Astrocyte (in vitro differentiated cells and primary cell): ENCODE data around the gene ACY1. TPM values are rescaled to one million over a fixed set of nuclear protein-coding genes. Genes with fewer than 3 reads are reported as not detected.

Experiments used
- DNase-seq: peaks from one replicate; pipeline ENCODE4 v3.0.0-alpha.2; 2010; ENCODE audit warnings: low read depth
- FAIRE-seq: peaks from 2 replicates; lab custom pipeline; 2011; peaks lifted over from hg19 to GRCh38; lab: Jason Lieb, UNC
- H2AFZ ChIP-seq: 2 replicates; pipeline ENCODE4 v1.6.0; 2012; ENCODE audit warnings: low read depth, low read length, inconsistent platforms
- H3K27ac ChIP-seq: 2 replicates; pipeline ENCODE4 v1.5.1; 2011; ENCODE audit warnings: low read depth, low read length, inconsistent platforms
- H3K27me3 ChIP-seq: 2 replicates; pipeline ENCODE4 v1.6.0; 2011; ENCODE audit warnings: low read length, inconsistent platforms; ENCODE audit not compliant: insufficient read depth
- H3K36me3 ChIP-seq: 2 replicates; pipeline ENCODE4 v1.5.1; 2011; ENCODE audit warnings: low read length, inconsistent platforms; ENCODE audit not compliant: insufficient read depth
- H3K4me1 ChIP-seq: 2 replicates; pipeline ENCODE4 v1.5.1; 2011; ENCODE audit warnings: low read length, inconsistent platforms; ENCODE audit not compliant: insufficient read depth
- H3K4me2 ChIP-seq: 2 replicates; pipeline ENCODE4 v1.6.0; 2012; ENCODE audit warnings: low read length, inconsistent platforms
- H3K4me3 ChIP-seq: 2 replicates; pipeline ENCODE4 v1.5.1; 2011; ENCODE audit warnings: low read depth, mild to moderate bottlenecking, low read length, inconsistent platforms; ENCODE audit not compliant: insufficient read depth
- H3K79me2 ChIP-seq: 2 replicates; pipeline ENCODE4 v1.6.0; 2012; ENCODE audit warnings: mild to moderate bottlenecking, low read length, inconsistent platforms; ENCODE audit not compliant: insufficient read depth
- H3K9ac ChIP-seq: 2 replicates; pipeline ENCODE4 v1.6.0; 2012; ENCODE audit warnings: mild to moderate bottlenecking, low read length, inconsistent platforms
- H3K9me3 ChIP-seq: 2 replicates; pipeline ENCODE4 v1.5.1; 2012; ENCODE audit warnings: low read depth, mild to moderate bottlenecking, low read length, inconsistent platforms; ENCODE audit not compliant: insufficient read depth
- H4K20me1 ChIP-seq: 2 replicates; pipeline ENCODE4 v1.6.0; 2012; ENCODE audit warnings: low read length, inconsistent platforms; ENCODE audit not compliant: insufficient read depth
- H3K27ac Mint-ChIP-seq: one replicate; pipeline ENCODE4 v1.8.0; 2021; ENCODE audit warnings: mild to moderate bottlenecking, mixed read lengths; ENCODE audit not compliant: unreplicated experiment
- H3K27me3 Mint-ChIP-seq: one replicate; pipeline ENCODE4 v1.8.0; 2021; ENCODE audit warnings: low read depth, mixed read lengths; ENCODE audit not compliant: unreplicated experiment
- H3K36me3 Mint-ChIP-seq: one replicate; pipeline ENCODE4 v1.8.0; 2021; ENCODE audit warnings: low read depth, mixed read lengths; ENCODE audit not compliant: unreplicated experiment
- H3K4me1 Mint-ChIP-seq: one replicate; pipeline ENCODE4 v1.8.0; 2021; ENCODE audit warnings: low read depth, mixed read lengths; ENCODE audit not compliant: unreplicated experiment
- H3K4me3 Mint-ChIP-seq: one replicate; pipeline ENCODE4 v1.8.0; 2021; ENCODE audit warnings: mild to moderate bottlenecking, moderate library complexity, mixed read lengths; ENCODE audit not compliant: unreplicated experiment
- H3K9me3 Mint-ChIP-seq: one replicate; pipeline ENCODE4 v1.8.0; 2021; ENCODE audit warnings: mild to moderate bottlenecking, mixed read lengths; ENCODE audit not compliant: unreplicated experiment
- CTCF ChIP-seq: IDR thresholded peaks from 2 replicates; pipeline ENCODE4 v1.5.1; 2011; ENCODE audit warnings: low read depth, mild to moderate bottlenecking, inconsistent platforms, low read length, moderate library complexity; ENCODE audit not compliant: insufficient read depth
- EZH2 ChIP-seq: IDR thresholded peaks from 2 replicates; pipeline ENCODE4 v1.6.1; 2012; ENCODE audit warnings: mild to moderate bottlenecking, low read length, inconsistent platforms; ENCODE audit not compliant: insufficient read depth
- total RNA-seq: library from RNA; stranded (reverse); gene quantifications from 2 replicates; pipeline ENCODE4 v1.2.1, GENCODE V29; 2021

ACY1 gene
- total RNA-seq, 1 donor from 2014 or later, result 16.4 TPM

- no peak overlapping the region for H3K9ac ChIP-seq
- TF ChIP-seq EZH2 (no peak), CTCF (no peak)
- peaks cover 6% of the 10 kb centered on the region for H3K27me3 Mint-ChIP-seq
- H3K79me2 ChIP-seq, result peaks cover 44% of the 10 kb centered on the region
- H3K27ac Mint-ChIP-seq, result no peak overlapping the region
- FAIRE-seq, result no peak
- no peak overlapping the region for H3K4me3 ChIP-seq
- H3K4me1 ChIP-seq, result peaks cover 15% of the 10 kb centered on the region
- no peak overlapping the region for H2AFZ ChIP-seq
- H3K9me3 ChIP-seq, result no peaks in the 10 kb centered on the region
- peak overlapping the region; percentile 90 for H3K4me3 Mint-ChIP-seq
- peaks cover 62% of the 10 kb centered on the region for H4K20me1 ChIP-seq
- peaks cover 3% of the 10 kb centered on the region for H3K9me3 Mint-ChIP-seq
- no peak for DNase-seq
- no peaks in the 10 kb centered on the region for H3K36me3 ChIP-seq
- no peaks in the 10 kb centered on the region for H3K27me3 ChIP-seq
- H3K4me1 Mint-ChIP-seq, result peaks cover 14% of the 10 kb centered on the region
- no peak overlapping the region for H3K27ac ChIP-seq
- peak overlapping the region; percentile 98 for H3K4me2 ChIP-seq
- peaks cover 18% of the 10 kb centered on the region for H3K36me3 Mint-ChIP-seq
Observed at GRCh38 chr3:51966016-51966415, 17.3 kb upstream of the ACY1 start.

- Histone ChIP-seq H3K4me2 (peak overlapping the region; percentile 98), H3K4me1 (peaks cover 15% of the 10 kb centered on the region), H3K9me3 (no peaks in the 10 kb centered on the region), H3K79me2 (peaks cover 44% of the 10 kb centered on the region), H3K4me3 (peak overlapping the region; percentile 86), H2AFZ (no peak overlapping the region), H4K20me1 (peaks cover 59% of the 10 kb centered on the region), H3K36me3 (no peaks in the 10 kb centered on the region), H3K27me3 (no peaks in the 10 kb centered on the region), H3K27ac (no peak overlapping the region), H3K9ac (peak overlapping the region; percentile 85)
- Mint-ChIP-seq H3K27ac (no peak overlapping the region), H3K4me3 (peak overlapping the region; percentile 90), H3K4me1 (peaks cover 14% of the 10 kb centered on the region), H3K27me3 (peaks cover 4% of the 10 kb centered on the region), H3K9me3 (peaks cover 3% of the 10 kb centered on the region), H3K36me3 (peaks cover 14% of the 10 kb centered on the region)
- FAIRE-seq, result no peak
- TF ChIP-seq CTCF (no peak), EZH2 (no peak)
- DNase-seq, result no peak
Observed at GRCh38 chr3:51966486-51966885, 16.8 kb upstream of the ACY1 start.

- Histone ChIP-seq H3K4me1 (peaks cover 15% of the 10 kb centered on the region), H3K36me3 (no peaks in the 10 kb centered on the region), H3K79me2 (peaks cover 44% of the 10 kb centered on the region), H3K4me3 (peak overlapping the region; percentile 86), H2AFZ (peak overlapping the region; percentile 77), H3K27me3 (no peaks in the 10 kb centered on the region), H3K9me3 (no peaks in the 10 kb centered on the region), H4K20me1 (peaks cover 54% of the 10 kb centered on the region), H3K4me2 (peak overlapping the region; percentile 98), H3K9ac (peak overlapping the region; percentile 85), H3K27ac (peak overlapping the region; percentile 47)
- Mint-ChIP-seq H3K27ac (no peak overlapping the region), H3K9me3 (peaks cover 3% of the 10 kb centered on the region), H3K36me3 (peaks cover 11% of the 10 kb centered on the region), H3K4me3 (peak overlapping the region; percentile 90), H3K27me3 (peaks cover 1% of the 10 kb centered on the region), H3K4me1 (peaks cover 14% of the 10 kb centered on the region)
- no peak for FAIRE-seq
- TF ChIP-seq CTCF (no peak), EZH2 (no peak)
- DNase-seq, result no peak
Observed at GRCh38 chr3:51966922-51967383, 16.4 kb upstream of the ACY1 start.
